ENCODE results near the gene ARSI. TPM values are rescaled to one million over a fixed set of nuclear protein-coding genes. Genes with fewer than 3 reads are reported as not detected.

ARSI gene
- total RNA-seq, 1 experiment from 2014 or later: 5.9 TPM

DNA sequence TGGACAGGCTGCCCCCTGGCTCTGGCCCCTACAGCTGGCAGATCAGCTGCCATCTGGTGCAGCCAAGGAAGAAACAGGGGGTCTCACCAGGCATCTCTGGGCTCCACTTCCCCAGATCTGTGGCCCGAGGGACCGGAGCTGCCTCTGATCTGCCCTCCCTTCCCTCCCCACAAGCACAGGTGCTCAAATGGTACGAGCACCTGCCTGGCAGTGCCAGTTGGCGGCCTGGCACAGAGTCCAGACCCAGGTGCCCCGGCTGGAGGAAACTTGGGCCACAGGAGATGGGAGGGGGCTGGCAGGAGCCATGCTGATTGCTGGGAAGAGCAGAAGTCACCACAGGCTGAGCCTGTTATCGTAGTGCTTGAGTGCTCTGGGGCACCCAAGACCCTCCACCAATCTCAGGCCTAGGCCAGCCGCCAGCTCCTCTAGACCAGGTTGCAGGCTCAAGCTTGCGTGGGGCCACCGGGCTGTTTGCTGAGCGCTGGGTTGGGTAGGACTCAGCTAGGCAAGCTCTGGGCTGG, 8.1 kb downstream of the ARSI start (continued):
- TF ChIP-seq, protein P1, sequence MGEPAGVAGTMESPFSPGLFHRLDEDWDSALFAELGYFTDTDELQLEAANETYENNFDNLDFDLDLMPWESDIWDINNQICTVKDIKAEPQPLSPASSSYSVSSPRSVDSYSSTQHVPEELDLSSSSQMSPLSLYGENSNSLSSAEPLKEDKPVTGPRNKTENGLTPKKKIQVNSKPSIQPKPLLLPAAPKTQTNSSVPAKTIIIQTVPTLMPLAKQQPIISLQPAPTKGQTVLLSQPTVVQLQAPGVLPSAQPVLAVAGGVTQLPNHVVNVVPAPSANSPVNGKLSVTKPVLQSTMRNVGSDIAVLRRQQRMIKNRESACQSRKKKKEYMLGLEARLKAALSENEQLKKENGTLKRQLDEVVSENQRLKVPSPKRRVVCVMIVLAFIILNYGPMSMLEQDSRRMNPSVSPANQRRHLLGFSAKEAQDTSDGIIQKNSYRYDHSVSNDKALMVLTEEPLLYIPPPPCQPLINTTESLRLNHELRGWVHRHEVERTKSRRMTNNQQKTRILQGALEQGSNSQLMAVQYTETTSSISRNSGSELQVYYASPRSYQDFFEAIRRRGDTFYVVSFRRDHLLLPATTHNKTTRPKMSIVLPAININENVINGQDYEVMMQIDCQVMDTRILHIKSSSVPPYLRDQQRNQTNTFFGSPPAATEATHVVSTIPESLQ (CRISPR knock-in tag; IDR thresholded peaks at IDR 0.05): no peak
- TF ChIP-seq NFE2L1 (CRISPR knock-in tag; IDR thresholded peaks at IDR 0.05): no peak

DNA sequence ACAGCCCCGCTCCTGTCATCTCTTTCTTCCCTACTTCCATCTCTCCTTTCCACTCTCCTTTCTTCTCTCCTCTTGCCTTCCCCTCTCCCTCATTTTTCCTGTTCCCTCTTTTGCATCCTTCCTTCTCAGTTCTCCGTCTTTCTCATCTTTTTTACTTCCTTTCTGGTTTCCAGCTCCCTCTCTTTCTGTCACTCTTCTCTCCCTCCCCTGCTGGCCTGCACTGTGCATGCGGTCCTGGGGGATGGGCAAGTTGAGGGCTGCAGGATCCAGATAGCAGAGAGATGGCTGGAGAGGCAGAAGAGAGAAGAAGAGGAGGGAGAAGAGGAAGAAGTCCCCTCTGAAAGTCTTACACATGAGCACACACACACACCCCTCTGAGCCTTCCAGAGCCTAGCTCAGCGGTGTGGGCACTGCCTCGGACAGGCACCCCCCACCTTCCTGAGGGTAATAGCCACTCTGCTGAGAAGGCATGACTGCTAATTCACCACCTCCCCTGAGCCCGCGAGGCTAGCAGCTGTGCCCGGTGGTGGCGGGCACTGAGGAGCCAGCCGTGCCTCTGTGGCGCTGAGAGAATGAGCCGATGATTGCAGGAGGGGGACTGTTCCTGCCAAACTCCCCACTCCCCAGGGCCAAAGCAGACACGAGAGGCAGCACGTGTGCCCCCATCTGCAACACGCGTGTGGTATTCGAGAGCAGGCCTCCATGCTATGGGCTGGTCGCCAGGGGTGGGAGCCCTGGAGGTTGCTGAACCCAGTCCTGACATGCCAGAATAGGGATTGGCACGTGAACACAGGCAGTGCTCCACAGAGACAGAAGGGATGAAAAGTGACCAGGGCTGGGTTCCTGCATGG, 9.4 kb downstream of the ARSI start:
- ChIA-PET CTCF (interaction anchor here (1.0 to 5.4 kb wide), 3 partner anchors 9 to 57 kb away, joined by 5 to 27 read pairs (median 13); partner anchors contain the start of gene ARSI), POLR2A (no interaction called here)
- Mint-ChIP-seq H3K4me3 (no peak overlapping the region), H3K4me1 (peaks cover 9% of the 10 kb centered on the region), H3K27ac (no peak overlapping the region), H3K27me3 (ENCODE audit: low read depth) (no peaks in the 10 kb centered on the region; the same call in 1 of the 2 replicates), H3K36me3 (no peaks in the 10 kb centered on the region), H3K9me3 (no peaks in the 10 kb centered on the region)
- ATAC-seq: peak; percentile 51
- TF ChIP-seq JAZF1 (CRISPR knock-in tag; IDR thresholded peaks at IDR 0.05) (no peak), TEAD1 (CRISPR knock-in tag; IDR thresholded peaks at IDR 0.05) (no peak), NFATC4 (CRISPR knock-in tag; IDR thresholded peaks at IDR 0.05) (no peak), PRRX2 (CRISPR knock-in tag; IDR thresholded peaks at IDR 0.05) (no peak), NFE2L1 (CRISPR knock-in tag; IDR thresholded peaks at IDR 0.05) (0 out of 2 replicates have a peak, but pooled peaks have one; percentile 31), ZNF219 (CRISPR knock-in tag; IDR thresholded peaks at IDR 0.05; ENCODE audit: borderline replicate concordance) (no peak), TCF7 (CRISPR knock-in tag; IDR thresholded peaks at IDR 0.05; ENCODE audit: low read depth) (no peak), FOXJ3 (CRISPR knock-in tag; IDR thresholded peaks at IDR 0.05; ENCODE audit: borderline replicate concordance) (no peak), NR1H2 (CRISPR knock-in tag; IDR thresholded peaks at IDR 0.05) (no peak)
- TF ChIP-seq, protein P2, sequence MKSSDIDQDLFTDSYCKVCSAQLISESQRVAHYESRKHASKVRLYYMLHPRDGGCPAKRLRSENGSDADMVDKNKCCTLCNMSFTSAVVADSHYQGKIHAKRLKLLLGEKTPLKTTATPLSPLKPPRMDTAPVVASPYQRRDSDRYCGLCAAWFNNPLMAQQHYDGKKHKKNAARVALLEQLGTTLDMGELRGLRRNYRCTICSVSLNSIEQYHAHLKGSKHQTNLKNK (CRISPR knock-in tag; IDR thresholded peaks at IDR 0.05): no peak
- TF ChIP-seq, protein P3, sequence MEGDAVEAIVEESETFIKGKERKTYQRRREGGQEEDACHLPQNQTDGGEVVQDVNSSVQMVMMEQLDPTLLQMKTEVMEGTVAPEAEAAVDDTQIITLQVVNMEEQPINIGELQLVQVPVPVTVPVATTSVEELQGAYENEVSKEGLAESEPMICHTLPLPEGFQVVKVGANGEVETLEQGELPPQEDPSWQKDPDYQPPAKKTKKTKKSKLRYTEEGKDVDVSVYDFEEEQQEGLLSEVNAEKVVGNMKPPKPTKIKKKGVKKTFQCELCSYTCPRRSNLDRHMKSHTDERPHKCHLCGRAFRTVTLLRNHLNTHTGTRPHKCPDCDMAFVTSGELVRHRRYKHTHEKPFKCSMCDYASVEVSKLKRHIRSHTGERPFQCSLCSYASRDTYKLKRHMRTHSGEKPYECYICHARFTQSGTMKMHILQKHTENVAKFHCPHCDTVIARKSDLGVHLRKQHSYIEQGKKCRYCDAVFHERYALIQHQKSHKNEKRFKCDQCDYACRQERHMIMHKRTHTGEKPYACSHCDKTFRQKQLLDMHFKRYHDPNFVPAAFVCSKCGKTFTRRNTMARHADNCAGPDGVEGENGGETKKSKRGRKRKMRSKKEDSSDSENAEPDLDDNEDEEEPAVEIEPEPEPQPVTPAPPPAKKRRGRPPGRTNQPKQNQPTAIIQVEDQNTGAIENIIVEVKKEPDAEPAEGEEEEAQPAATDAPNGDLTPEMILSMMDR (IDR thresholded peaks at IDR 0.05): no peak
- TF ChIP-seq, protein P4, sequence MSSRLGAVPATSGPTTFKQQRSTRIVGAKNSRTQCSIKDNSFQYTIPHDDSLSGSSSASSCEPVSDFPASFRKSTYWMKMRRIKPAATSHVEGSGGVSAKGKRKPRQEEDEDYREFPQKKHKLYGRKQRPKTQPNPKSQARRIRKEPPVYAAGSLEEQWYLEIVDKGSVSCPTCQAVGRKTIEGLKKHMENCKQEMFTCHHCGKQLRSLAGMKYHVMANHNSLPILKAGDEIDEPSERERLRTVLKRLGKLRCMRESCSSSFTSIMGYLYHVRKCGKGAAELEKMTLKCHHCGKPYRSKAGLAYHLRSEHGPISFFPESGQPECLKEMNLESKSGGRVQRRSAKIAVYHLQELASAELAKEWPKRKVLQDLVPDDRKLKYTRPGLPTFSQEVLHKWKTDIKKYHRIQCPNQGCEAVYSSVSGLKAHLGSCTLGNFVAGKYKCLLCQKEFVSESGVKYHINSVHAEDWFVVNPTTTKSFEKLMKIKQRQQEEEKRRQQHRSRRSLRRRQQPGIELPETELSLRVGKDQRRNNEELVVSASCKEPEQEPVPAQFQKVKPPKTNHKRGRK (CRISPR knock-in tag; IDR thresholded peaks at IDR 0.05; ENCODE audit: borderline replicate concordance): 0 out of 2 replicates have a peak, but pooled peaks have one; percentile 25
- no peak for DNase-seq (ENCODE audit: low spot score)

DNA sequence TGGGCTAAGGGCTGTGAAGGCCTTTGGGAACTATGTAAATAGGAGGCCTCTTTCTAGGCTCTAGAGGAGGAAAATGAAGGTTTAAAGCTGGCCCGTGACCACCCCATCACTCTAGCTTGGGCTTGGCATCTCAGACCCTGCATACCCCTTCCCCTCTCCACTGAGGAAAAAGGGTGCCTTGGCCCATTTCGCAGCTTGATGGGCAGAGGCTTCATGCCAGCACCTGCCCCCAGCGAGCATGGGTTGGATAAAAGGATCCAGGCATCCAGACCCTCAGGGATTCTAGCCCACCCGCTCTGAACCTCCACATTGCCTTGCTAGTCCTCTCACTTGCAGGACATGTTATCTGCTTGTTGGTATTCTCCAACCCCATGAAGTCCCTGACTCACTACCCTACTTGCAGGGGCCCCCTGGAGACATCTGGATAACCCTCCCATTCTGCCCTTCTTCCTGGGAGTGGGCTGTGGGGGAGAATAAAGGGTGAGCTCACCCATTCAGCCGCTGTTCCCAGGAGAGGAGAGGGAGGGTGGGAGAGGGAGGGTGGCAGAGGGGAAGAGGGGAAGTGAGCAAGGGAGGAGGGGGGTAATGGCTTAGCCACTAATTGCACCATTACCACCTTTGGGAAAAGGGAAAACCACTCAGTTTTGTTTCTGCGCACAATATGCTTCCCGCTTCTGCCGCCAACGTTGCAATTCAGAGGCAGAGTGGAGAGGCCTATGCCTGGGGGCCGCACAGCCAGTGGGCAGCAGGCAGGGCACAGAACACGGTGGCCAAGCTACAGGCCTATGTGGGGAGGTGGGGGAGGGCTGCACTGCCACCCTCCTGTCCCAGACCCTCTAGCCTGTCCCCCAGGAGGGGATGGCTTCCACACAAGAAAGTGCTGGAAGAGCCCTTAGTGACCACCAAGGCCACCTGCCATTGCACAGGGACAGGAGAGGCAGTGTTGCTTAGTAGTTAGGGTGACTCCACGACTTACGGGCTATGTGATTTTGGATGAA, 11.0 kb downstream of the ARSI start:
- DNase-seq (ENCODE audit: low spot score) (no peak), ATAC-seq (no peak)
- H3K4me1 Mint-ChIP-seq: peaks cover 9% of the 10 kb centered on the region
- no peaks in the 10 kb centered on the region for H3K36me3 Mint-ChIP-seq
- ChIA-PET POLR2A (no interaction called here), CTCF (interaction anchor here (0.6 to 5.4 kb wide), 5 partner anchors 8 to 226 kb away, joined by 3 to 27 read pairs (median 13); partner anchors contain the start of gene ARSI)
- no peak overlapping the region for H3K4me3 Mint-ChIP-seq
- no peaks in the 10 kb centered on the region; the same call in 1 of the 2 replicates for H3K27me3 Mint-ChIP-seq (ENCODE audit: low read depth)
- H3K27ac Mint-ChIP-seq: no peak overlapping the region
- H3K9me3 Mint-ChIP-seq: no peaks in the 10 kb centered on the region
- TF ChIP-seq JUN (CRISPR knock-in tag; IDR thresholded peaks at IDR 0.05): no peak
- TF ChIP-seq, protein P5, sequence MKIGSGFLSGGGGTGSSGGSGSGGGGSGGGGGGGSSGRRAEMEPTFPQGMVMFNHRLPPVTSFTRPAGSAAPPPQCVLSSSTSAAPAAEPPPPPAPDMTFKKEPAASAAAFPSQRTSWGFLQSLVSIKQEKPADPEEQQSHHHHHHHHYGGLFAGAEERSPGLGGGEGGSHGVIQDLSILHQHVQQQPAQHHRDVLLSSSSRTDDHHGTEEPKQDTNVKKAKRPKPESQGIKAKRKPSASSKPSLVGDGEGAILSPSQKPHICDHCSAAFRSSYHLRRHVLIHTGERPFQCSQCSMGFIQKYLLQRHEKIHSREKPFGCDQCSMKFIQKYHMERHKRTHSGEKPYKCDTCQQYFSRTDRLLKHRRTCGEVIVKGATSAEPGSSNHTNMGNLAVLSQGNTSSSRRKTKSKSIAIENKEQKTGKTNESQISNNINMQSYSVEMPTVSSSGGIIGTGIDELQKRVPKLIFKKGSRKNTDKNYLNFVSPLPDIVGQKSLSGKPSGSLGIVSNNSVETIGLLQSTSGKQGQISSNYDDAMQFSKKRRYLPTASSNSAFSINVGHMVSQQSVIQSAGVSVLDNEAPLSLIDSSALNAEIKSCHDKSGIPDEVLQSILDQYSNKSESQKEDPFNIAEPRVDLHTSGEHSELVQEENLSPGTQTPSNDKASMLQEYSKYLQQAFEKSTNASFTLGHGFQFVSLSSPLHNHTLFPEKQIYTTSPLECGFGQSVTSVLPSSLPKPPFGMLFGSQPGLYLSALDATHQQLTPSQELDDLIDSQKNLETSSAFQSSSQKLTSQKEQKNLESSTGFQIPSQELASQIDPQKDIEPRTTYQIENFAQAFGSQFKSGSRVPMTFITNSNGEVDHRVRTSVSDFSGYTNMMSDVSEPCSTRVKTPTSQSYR (CRISPR knock-in tag; IDR thresholded peaks at IDR 0.05): no peak
- TF ChIP-seq, protein P2 (CRISPR knock-in tag; IDR thresholded peaks at IDR 0.05): no peak
- TF ChIP-seq SOX15 (CRISPR knock-in tag; IDR thresholded peaks at IDR 0.05): no peak
- TF ChIP-seq, protein P6, sequence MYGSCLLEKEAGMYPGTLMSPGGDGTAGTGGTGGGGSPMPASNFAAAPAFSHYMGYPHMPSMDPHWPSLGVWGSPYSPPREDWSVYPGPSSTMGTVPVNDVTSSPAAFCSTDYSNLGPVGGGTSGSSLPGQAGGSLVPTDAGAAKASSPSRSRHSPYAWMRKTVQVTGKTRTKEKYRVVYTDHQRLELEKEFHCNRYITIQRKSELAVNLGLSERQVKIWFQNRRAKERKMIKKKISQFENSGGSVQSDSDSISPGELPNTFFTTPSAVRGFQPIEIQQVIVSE (CRISPR knock-in tag; IDR thresholded peaks at IDR 0.05; ENCODE audit: borderline replicate concordance): no peak
- TF ChIP-seq ZNF219 (CRISPR knock-in tag; IDR thresholded peaks at IDR 0.05; ENCODE audit: borderline replicate concordance): no peak
- no peak for TF ChIP-seq CBFB (CRISPR knock-in tag; IDR thresholded peaks at IDR 0.05; ENCODE audit: low read depth)
